Psoas muscle (tissue), 8 donors: ENCODE data around the gene AKR1B15. TPM values are rescaled to one million over a fixed set of nuclear protein-coding genes. Genes with fewer than 3 reads are reported as not detected.
A peak's percentile ranks its signal among the peaks of the same experiment; 100 is the strongest.

Experiments used
- ATAC-seq, 4 donors: fragments of 200-7000 bp; cut with Tn5 transposase; one replicate each; pipeline ENCODE4 v1.9.1; 2020; ENCODE audit warnings: moderate library complexity in 3 of 4, mild to moderate bottlenecking in 2 of 4
- DNase-seq, 2 donors: peaks; one replicate each; pipeline ENCODE4 v3.0.0-alpha.2; 2020
- H3K27ac ChIP-seq: fragments of 200-600 bp; one replicate; pipeline ENCODE4 v1.8.0; 2022
- H3K27me3 ChIP-seq, 3 donors: fragments of 200-600 bp in 1 of 3; one replicate each; pipeline versions ENCODE4 v1.6.1 to v1.8.0; 2013 to 2022; ENCODE audit warnings: low read length in 2 of 3, mild to moderate bottlenecking in 2 of 3, moderate library complexity in 1 of 3; ENCODE audit not compliant: insufficient read depth in 3 of 3
- H3K36me3 ChIP-seq, 2 donors: fragments of 200-600 bp in 1 of 2; one replicate each; pipeline versions ENCODE4 v1.6.1 to v1.8.0; 2013 to 2022; ENCODE audit warnings: low read depth in 1 of 2, mild to moderate bottlenecking in 1 of 2, moderate library complexity in 1 of 2; ENCODE audit not compliant: insufficient read depth in 1 of 2
- H3K4me1 ChIP-seq: fragments of 200-600 bp; one replicate; pipeline ENCODE4 v1.8.0; 2022
- H3K4me3 ChIP-seq: fragments of 200-600 bp; one replicate; pipeline ENCODE4 v1.8.0; 2022; ENCODE audit warnings: mild to moderate bottlenecking
- H3K9me3 ChIP-seq: fragments of 200-600 bp; one replicate; pipeline ENCODE4 v1.8.0; 2022
- CTCF ChIP-seq: fragments of 200-600 bp; IDR thresholded peaks from one replicate; pipeline ENCODE4 v1.8.0; 2022; ENCODE audit warnings: antibody characterized with exemption
- WGBS, 3 donors: extraction: QIAGEN DNeasy Blood & Tissue Kit; methylation state at CpG; one replicate each; pipeline versions ENCODE4 v1.1.6 to v1.1.7; 2013; 5-methylcytosine and 5-hydroxymethylcytosine counted together
- intact Hi-C, 2 donors: fragments of 100-400 bp; cut with DNase I; formaldehyde crosslinking; loops; one replicate each; pipeline versions ENCODE4 v1.11.0 to v1.14.2; 2022
- polyA plus RNA-seq, 3 donors: library from polyadenylated mRNA; stranded (reverse); fragments of 200-250 nt; gene quantifications; one replicate each; pipeline ENCODE4 v1.2.3, GENCODE V29; 2013
- total RNA-seq, 4 donors: library from RNA; stranded (reverse); fragmentation: NEBNext Ultra II Directional in 2 of 4; extraction: Animal tissue kit (Norgen Biotek cat#: 25700) in 2 of 4; gene quantifications; one replicate each; pipeline versions ENCODE4 v1.2.1 to v1.2.4, GENCODE V29; 2021 to 2023
- donor health status: healthy with polysubstance abuse.
- donor health status: DM: no; HTN: no; CAD: no; lungs with moderate emphysema.
- donor health status: Bipolar disorder and iron deficiency.
- donor health status: healthy.
- donor health status: DM: yes; HTN: yes; CAD: no.
- donor health status: DM: no; HTN: no; CAD: no.
- donor health status: DM: no; HTN: no; CAD: no.
- donor health status: DM: yes; HTN: yes; CAD: no.

Gene AKR1B15
- total and polyA plus RNA-seq, 7 donors = 6.5 to 49.9 (median 16.5) TPM

DNA sequence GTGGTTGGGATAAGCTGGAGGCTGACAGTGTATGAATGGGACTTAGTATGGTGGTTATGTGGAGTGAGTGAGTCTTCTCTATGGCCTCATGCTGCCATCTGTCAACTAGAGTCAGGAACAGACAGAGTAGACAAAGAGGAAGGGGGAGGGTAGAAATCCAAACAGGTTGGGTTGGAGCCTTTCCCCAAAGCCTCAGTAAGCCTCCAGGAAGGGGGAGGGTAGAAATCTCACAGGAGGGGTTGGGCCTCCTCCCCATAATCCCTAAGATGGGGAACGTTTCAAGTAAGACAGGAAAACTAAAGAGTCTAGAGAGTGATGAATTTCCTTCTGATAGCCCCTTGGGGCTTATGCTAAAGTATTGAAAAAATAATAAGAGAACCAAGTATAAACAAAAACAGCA is 2.0 kb upstream of the AKR1B15 start:
- intact Hi-C loops = loop anchor here in 1 of 2 donors (1.0 to 10.0 kb wide), 2 partner anchors 33 to 618 kb away; no protein-coding TSS in a partner anchor

GRCh38 chr7:134547397-134548054 is 1.4 kb upstream of the AKR1B15 start:
- 5 to 8% (median 7%) methylated on average over 16 of the region's 16 CpGs for WGBS, 3 donors
- H3K27ac ChIP-seq = peak overlapping the region; percentile 91
- H3K4me1 ChIP-seq = peaks cover 27% of the 10 kb centered on the region
- no peaks in the 10 kb centered on the region for H3K36me3 ChIP-seq
- DNase-seq = peak; percentile 75 to 88
- intact Hi-C loops = loop anchor here (1.0 to 10.0 kb wide), 3 partner anchors 33 to 617 kb away; no protein-coding TSS in a partner anchor
- H3K27me3 ChIP-seq = no peaks in the 10 kb centered on the region
- H3K9me3 ChIP-seq = no peaks in the 10 kb centered on the region
- peak; percentile 80 to 83 (median 81) for ATAC-seq
- H3K4me3 ChIP-seq = peak overlapping the region; percentile 73
- peak; percentile 89 for TF ChIP-seq CTCF

More for the DNA sequence above, 2.0 kb upstream of the AKR1B15 start:
- H3K27ac ChIP-seq = peak overlapping the region; percentile 91
- H3K36me3 ChIP-seq = no peaks in the 10 kb centered on the region
- no peak for TF ChIP-seq CTCF
- ATAC-seq = peak; percentile 78 to 86 (median 82)
- 0 to 5% (median 0%) methylated on average over 1 of the region's 1 CpG for WGBS, 3 donors
- no peak for DNase-seq
- H3K4me1 ChIP-seq = peaks cover 24% of the 10 kb centered on the region
- H3K27me3 ChIP-seq = no peaks in the 10 kb centered on the region
- H3K9me3 ChIP-seq = no peaks in the 10 kb centered on the region
- peak overlapping the region; percentile 73 for H3K4me3 ChIP-seq

- Histone ChIP-seq H3K4me3 (peak overlapping the region; percentile 73), H3K9me3 (no peaks in the 10 kb centered on the region), H3K27me3 (no peaks in the 10 kb centered on the region), H3K36me3 (peaks cover 0 to 8% of the 10 kb centered on the region in 2 donors), H3K27ac (peak overlapping the region; percentile 91), H3K4me1 (peaks cover 27% of the 10 kb centered on the region)
- intact Hi-C loops = loop anchor here (2.0 to 10.0 kb wide), 2 partner anchors 115 to 615 kb away; no protein-coding TSS in a partner anchor
- TF ChIP-seq CTCF = no peak
- ATAC-seq = no peak
- no peak for DNase-seq
- 62 to 86% (median 73%) methylated on average over 8 of the region's 8 CpGs for WGBS, 3 donors
Observed at GRCh38 chr7:134549366-134549765, 456 bp downstream of the AKR1B15 start.

DNA sequence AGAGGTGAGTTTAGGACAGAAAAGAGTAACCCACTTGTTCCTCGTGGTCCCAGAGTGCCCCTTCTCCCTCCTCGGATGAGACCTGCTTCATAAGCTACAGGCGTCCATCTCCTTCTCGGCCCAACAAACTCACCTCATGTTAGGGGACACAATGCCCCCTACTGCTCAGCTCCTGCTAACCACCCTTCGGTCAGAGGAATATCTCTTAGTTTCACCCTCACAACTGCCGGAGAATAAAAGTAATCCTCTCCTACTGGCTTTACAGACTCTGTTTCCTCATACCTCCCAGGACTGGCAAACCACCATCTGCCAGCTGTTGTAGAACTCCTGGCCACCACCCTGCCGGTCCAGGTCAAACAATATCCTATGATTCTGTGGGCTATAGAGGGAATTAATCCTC is 3.2 kb downstream of the AKR1B15 start:
- intact Hi-C loops = loop anchor here (2.0 to 5.0 kb wide), 2 partner anchors 50 to 119 kb away; no protein-coding TSS in a partner anchor
- peak; percentile 41 for TF ChIP-seq CTCF
- Histone ChIP-seq H3K27me3 (no peaks in the 10 kb centered on the region), H3K4me1 (peaks cover 20% of the 10 kb centered on the region), H3K9me3 (no peaks in the 10 kb centered on the region), H3K4me3 (peak overlapping the region; percentile 73), H3K36me3 (peaks cover 0 to 16% of the 10 kb centered on the region in 2 donors), H3K27ac (peak overlapping the region; percentile 42)
- DNase-seq (peak in 1 of 2 donors; percentile 59), ATAC-seq (peak; percentile 33 to 55 (median 48))
- 23 to 38% (median 27%) methylated on average over 7 of the region's 7 CpGs for WGBS, 3 donors
